OCI-LY3 (cell line): ENCODE results near the gene TMEM201.

Source experiments
- H2AFZ ChIP-seq: fragments of 200-600, 300-600 bp; shearing (Covaris generic); 2 replicates; pipeline ENCODE4 v1.6.0; 2014; ENCODE audit warnings: antibody characterized with exemption, low read depth, low read length
- H3K27ac ChIP-seq: fragments of 200-600, 300-600 bp; sonication (generic); 2 replicates; pipeline ENCODE4 v1.5.1; 2014; ENCODE audit warnings: mild to moderate bottlenecking, low read length, moderate library complexity, mixed read lengths
- H3K27me3 ChIP-seq: fragments of 200-600, 300-600 bp; sonication (generic); 2 replicates; pipeline ENCODE4 v1.6.1; 2014; ENCODE audit warnings: low read depth, low read length, mixed read lengths
- H3K36me3 ChIP-seq: fragments of 200-600, 300-600 bp; sonication (generic); replicated peaks from 2 replicates; pipeline ENCODE3; 2014; ENCODE audit warnings: low read depth, low read length, mixed read lengths
- H3K4me1 ChIP-seq: fragments of 300-600, 200-600 bp; sonication (generic); 2 replicates; pipeline ENCODE4 v1.6.1; 2014; ENCODE audit warnings: low read length, mixed read lengths
- H3K4me2 ChIP-seq: fragments of 200-600, 300-600 bp; sonication (generic); 2 replicates; pipeline ENCODE4 v1.6.1; 2014; ENCODE audit warnings: low read length, mixed read lengths
- H3K4me3 ChIP-seq: fragments of 300-600, 200-600 bp; sonication (generic); 2 replicates; pipeline ENCODE4 v1.5.1; 2014; ENCODE audit warnings: antibody characterized with exemption, mild to moderate bottlenecking, low read length, moderate library complexity
- H3K79me2 ChIP-seq: fragments of 300-600, 200-600 bp; shearing (Covaris generic); 2 replicates; pipeline ENCODE4 v1.6.1; 2014; ENCODE audit warnings: mild to moderate bottlenecking, low read length, mixed read lengths
- H3K9ac ChIP-seq: fragments of 300-600, 200-600 bp; shearing (Covaris generic); 2 replicates; pipeline ENCODE4 v1.6.0; 2014; ENCODE audit warnings: mild to moderate bottlenecking, low read length, moderate library complexity
- H3K9me3 ChIP-seq: fragments of 200-600, 300-600 bp; shearing (Covaris generic); 2 replicates; pipeline ENCODE4 v1.6.1; 2014; ENCODE audit warnings: low read length, mixed read lengths; ENCODE audit not compliant: insufficient read depth
- H4K20me1 ChIP-seq: fragments of 200-600, 300-600 bp; sonication (generic); 2 replicates; pipeline ENCODE4 v1.6.1; 2016; ENCODE audit warnings: low read length, mixed read lengths; ENCODE audit not compliant: insufficient read depth
- EZH2phosphoT487 ChIP-seq: fragments of 200-600 bp; shearing (Covaris generic); IDR thresholded peaks from 2 replicates; pipeline ENCODE4 v1.6.1; 2018; ENCODE audit warnings: antibody characterized with exemption, mixed run types, low read depth
- TF ChIP-seq, protein P1 (sequence below): fragments of 200-600, 300-600 bp; sonication (generic); IDR thresholded peaks from 2 replicates; pipeline ENCODE4 v1.5.1; 2014; ENCODE audit warnings: antibody characterized with exemption, low read length, low read depth

Gene TMEM201

DNA sequence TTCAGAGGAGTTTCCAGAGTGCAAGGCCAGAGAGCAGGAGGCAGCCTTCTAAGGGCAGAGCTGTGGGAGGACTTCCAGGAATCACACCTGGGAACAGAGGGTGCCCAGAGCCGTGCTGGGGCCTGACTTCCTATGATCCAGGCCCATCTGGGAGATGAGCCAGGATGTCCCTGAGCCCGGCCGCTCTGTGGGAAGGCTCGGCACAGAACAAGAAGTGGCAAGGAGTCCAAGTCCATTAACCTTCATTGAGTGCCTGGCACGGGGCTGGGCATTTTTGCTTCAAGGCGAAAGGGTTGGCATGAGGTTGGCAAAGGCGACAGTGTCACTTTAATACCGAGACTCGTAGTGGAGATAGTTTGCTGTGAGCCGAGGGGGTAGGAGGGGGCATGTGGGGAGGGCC lies 18.2 kb downstream of the TMEM201 start:
- no peak overlapping the region for H3K4me3 ChIP-seq
- no peaks in the 10 kb centered on the region for H4K20me1 ChIP-seq
- no peaks in the 10 kb centered on the region for H3K27me3 ChIP-seq
- no peaks in the 10 kb centered on the region for H3K36me3 ChIP-seq
- no peak overlapping the region for H3K27ac ChIP-seq
- H2AFZ ChIP-seq: no peak overlapping the region
- no peaks in the 10 kb centered on the region for H3K4me1 ChIP-seq
- no peaks in the 10 kb centered on the region for H3K79me2 ChIP-seq
- TF ChIP-seq, protein P1, sequence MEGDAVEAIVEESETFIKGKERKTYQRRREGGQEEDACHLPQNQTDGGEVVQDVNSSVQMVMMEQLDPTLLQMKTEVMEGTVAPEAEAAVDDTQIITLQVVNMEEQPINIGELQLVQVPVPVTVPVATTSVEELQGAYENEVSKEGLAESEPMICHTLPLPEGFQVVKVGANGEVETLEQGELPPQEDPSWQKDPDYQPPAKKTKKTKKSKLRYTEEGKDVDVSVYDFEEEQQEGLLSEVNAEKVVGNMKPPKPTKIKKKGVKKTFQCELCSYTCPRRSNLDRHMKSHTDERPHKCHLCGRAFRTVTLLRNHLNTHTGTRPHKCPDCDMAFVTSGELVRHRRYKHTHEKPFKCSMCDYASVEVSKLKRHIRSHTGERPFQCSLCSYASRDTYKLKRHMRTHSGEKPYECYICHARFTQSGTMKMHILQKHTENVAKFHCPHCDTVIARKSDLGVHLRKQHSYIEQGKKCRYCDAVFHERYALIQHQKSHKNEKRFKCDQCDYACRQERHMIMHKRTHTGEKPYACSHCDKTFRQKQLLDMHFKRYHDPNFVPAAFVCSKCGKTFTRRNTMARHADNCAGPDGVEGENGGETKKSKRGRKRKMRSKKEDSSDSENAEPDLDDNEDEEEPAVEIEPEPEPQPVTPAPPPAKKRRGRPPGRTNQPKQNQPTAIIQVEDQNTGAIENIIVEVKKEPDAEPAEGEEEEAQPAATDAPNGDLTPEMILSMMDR: no peak
- TF ChIP-seq EZH2phosphoT487: no peak
- H3K9ac ChIP-seq: no peak overlapping the region
- H3K9me3 ChIP-seq: no peaks in the 10 kb centered on the region
- H3K4me2 ChIP-seq: no peak overlapping the region

DNA sequence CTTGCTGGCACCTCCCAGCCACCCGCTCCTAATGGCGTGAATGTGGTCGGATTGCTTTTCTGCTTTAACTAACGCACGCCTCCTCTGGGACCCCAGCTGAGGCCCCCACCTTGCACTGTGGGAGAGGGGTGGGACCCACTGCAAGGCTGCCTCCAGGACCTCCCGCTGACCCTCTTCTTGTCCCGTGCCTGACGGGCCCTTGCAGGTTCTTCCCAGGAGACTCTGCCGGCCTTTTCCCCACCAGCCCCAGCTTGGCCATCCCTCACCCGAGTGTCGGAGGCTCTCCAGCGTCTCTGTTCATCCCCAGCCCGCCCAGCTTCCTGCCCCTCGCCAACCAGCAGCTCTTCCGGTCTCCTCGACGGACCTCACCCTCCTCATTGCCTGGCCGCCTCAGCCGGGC lies 18.6 kb downstream of the TMEM201 start:
- no peak overlapping the region for H2AFZ ChIP-seq
- H3K4me1 ChIP-seq: no peaks in the 10 kb centered on the region
- H3K27ac ChIP-seq: no peak overlapping the region
- no peak overlapping the region for H3K4me2 ChIP-seq
- no peak overlapping the region for H3K4me3 ChIP-seq
- H3K9me3 ChIP-seq: no peaks in the 10 kb centered on the region
- H3K36me3 ChIP-seq: no peaks in the 10 kb centered on the region
- no peaks in the 10 kb centered on the region for H3K79me2 ChIP-seq
- H3K27me3 ChIP-seq: no peaks in the 10 kb centered on the region
- H3K9ac ChIP-seq: no peak overlapping the region
- H4K20me1 ChIP-seq: no peaks in the 10 kb centered on the region
- TF ChIP-seq, protein P1: no peak
- no peak for TF ChIP-seq EZH2phosphoT487

- Histone ChIP-seq H3K79me2 (no peaks in the 10 kb centered on the region), H3K27ac (no peak overlapping the region), H4K20me1 (no peaks in the 10 kb centered on the region), H3K27me3 (no peaks in the 10 kb centered on the region), H3K9me3 (no peaks in the 10 kb centered on the region), H3K4me2 (no peak overlapping the region), H3K36me3 (no peaks in the 10 kb centered on the region), H3K4me3 (no peak overlapping the region), H3K9ac (no peak overlapping the region), H3K4me1 (no peaks in the 10 kb centered on the region), H2AFZ (no peak overlapping the region)
- TF ChIP-seq, protein P1: no peak
- no peak for TF ChIP-seq EZH2phosphoT487
Measured at GRCh38 chr1:9609998-9610397, 21.3 kb downstream of the TMEM201 start.

- Histone ChIP-seq H3K27ac (no peak overlapping the region), H3K36me3 (no peaks in the 10 kb centered on the region), H3K79me2 (no peaks in the 10 kb centered on the region), H3K9me3 (no peaks in the 10 kb centered on the region), H3K27me3 (no peaks in the 10 kb centered on the region), H3K4me1 (no peaks in the 10 kb centered on the region), H3K4me3 (no peak overlapping the region), H3K9ac (no peak overlapping the region), H3K4me2 (no peak overlapping the region), H2AFZ (no peak overlapping the region), H4K20me1 (no peaks in the 10 kb centered on the region)
- TF ChIP-seq, protein P1: no peak
- no peak for TF ChIP-seq EZH2phosphoT487
Measured at GRCh38 chr1:9610548-9610947, 21.8 kb downstream of the TMEM201 start.
